WTC11 (cell line): ENCODE results near the gene KCNJ6. TPM values are rescaled to one million over a fixed set of nuclear protein-coding genes. Genes with fewer than 3 reads are reported as not detected.

ENCODE experiments used
- ATAC-seq: fragments of 200-7000 bp; cut with Tn5 transposase; 2 replicates; pipeline ENCODE4 v1.10.0; 2021; ENCODE audit warnings: mild to moderate bottlenecking, moderate library complexity
- CTCF ChIA-PET: fragments of 300-600 bp; sonication (Branson Sonifier 250); formaldehyde crosslinking; loops from one replicate; lab custom pipeline; 2021; ENCODE audit warnings: antibody characterized with exemption; lab: Charles Lee
- POLR2A ChIA-PET: fragments of 350-600 bp; sonication (Branson Sonifier 250); formaldehyde crosslinking; loops from one replicate; lab custom pipeline; 2021; ENCODE audit warnings: antibody characterized with exemption; lab: Charles Lee
- DNase-seq: peaks from one replicate; pipeline ENCODE4 v3.0.0; 2021; ENCODE audit warnings: low spot score
- H3K27ac Mint-ChIP-seq: 2 replicates; pipeline ENCODE4 v1.8.0; 2021; ENCODE audit warnings: mixed read lengths
- H3K27me3 Mint-ChIP-seq: 2 replicates; pipeline ENCODE4 v1.8.0; 2021; ENCODE audit warnings: low read depth, mild to moderate bottlenecking, moderate library complexity, mixed read lengths
- H3K36me3 Mint-ChIP-seq: 2 replicates; pipeline ENCODE4 v1.8.0; 2021; ENCODE audit warnings: mixed read lengths
- H3K4me1 Mint-ChIP-seq: 2 replicates; pipeline ENCODE4 v1.8.0; 2022; ENCODE audit warnings: mixed read lengths
- H3K4me3 Mint-ChIP-seq: 2 replicates; pipeline ENCODE4 v1.8.0; 2021; ENCODE audit warnings: mild to moderate bottlenecking, moderate library complexity, mixed read lengths
- H3K9me3 Mint-ChIP-seq: 2 replicates; pipeline ENCODE4 v1.8.0; 2021; ENCODE audit warnings: mixed read lengths
- ATF3 ChIP-seq: sonication (generic); formaldehyde crosslinking; conservative IDR thresholded peaks from 2 replicates; pipeline ENCODE4 v1.8.1; 2022; ENCODE audit warnings: mild to moderate bottlenecking, missing genetic modification reagents
- ELF4 ChIP-seq: sonication (generic); formaldehyde crosslinking; IDR thresholded peaks from 2 replicates; pipeline ENCODE4 v1.8.1; 2022; ENCODE audit warnings: low read depth, mild to moderate bottlenecking, moderate library complexity, missing genetic modification reagents
- ESRRA ChIP-seq: sonication (generic); formaldehyde crosslinking; IDR thresholded peaks from 2 replicates; pipeline ENCODE4 v1.8.1; 2022; ENCODE audit warnings: mild to moderate bottlenecking, missing genetic modification reagents, borderline replicate concordance
- JUN ChIP-seq: sonication (generic); formaldehyde crosslinking; IDR thresholded peaks from 2 replicates; pipeline ENCODE4 v1.8.0; 2023; ENCODE audit warnings: mild to moderate bottlenecking, missing genetic modification reagents
- NR2C2 ChIP-seq: sonication (generic); formaldehyde crosslinking; IDR thresholded peaks from 2 replicates; pipeline ENCODE4 v1.8.0; 2022; ENCODE audit warnings: mild to moderate bottlenecking, missing genetic modification reagents
- PRDM15 ChIP-seq: sonication (generic); formaldehyde crosslinking; IDR thresholded peaks from 2 replicates; pipeline ENCODE4 v1.8.0; 2022; ENCODE audit warnings: missing genetic modification reagents
- TCF7 ChIP-seq: sonication (generic); formaldehyde crosslinking; IDR thresholded peaks from 2 replicates; pipeline ENCODE4 v1.8.0; 2022; ENCODE audit warnings: mild to moderate bottlenecking, low read depth, missing genetic modification reagents, moderate library complexity
- TEAD1 ChIP-seq: sonication (generic); formaldehyde crosslinking; IDR thresholded peaks from 2 replicates; pipeline ENCODE4 v1.8.0; 2022; ENCODE audit warnings: mild to moderate bottlenecking, missing genetic modification reagents
- USF2 ChIP-seq: sonication (generic); formaldehyde crosslinking; IDR thresholded peaks from 2 replicates; pipeline ENCODE4 v1.8.1; 2023; ENCODE audit warnings: mild to moderate bottlenecking, missing genetic modification reagents, moderate library complexity
- total RNA-seq: library from RNA; stranded (reverse); gene quantifications from 3 replicates; pipeline ENCODE4 v1.2.3, GENCODE V29; 2021
- TF ChIP-seq, protein P1 (sequence below): sonication (generic); formaldehyde crosslinking; IDR thresholded peaks from 2 replicates; pipeline ENCODE4 v1.8.0; 2023; ENCODE audit warnings: missing genetic modification reagents, mild to moderate bottlenecking, borderline replicate concordance
- TF ChIP-seq, protein P2 (sequence below): sonication (generic); formaldehyde crosslinking; IDR thresholded peaks from 2 replicates; pipeline ENCODE4 v1.8.0; 2023; ENCODE audit warnings: mild to moderate bottlenecking, missing genetic modification reagents
- TF ChIP-seq, protein P3 (sequence below): sonication (generic); formaldehyde crosslinking; IDR thresholded peaks from 2 replicates; pipeline ENCODE4 v1.8.0; 2022; ENCODE audit warnings: mild to moderate bottlenecking, missing genetic modification reagents
- TF ChIP-seq, protein P4 (sequence below): fragments of 250-450 bp; sonication (Bioruptor Pico); IDR thresholded peaks from 2 replicates; pipeline ENCODE4 v2.1.2; 2022; ENCODE audit warnings: mild to moderate bottlenecking, moderate library complexity
- TF ChIP-seq, protein P5 (sequence below): sonication (generic); formaldehyde crosslinking; IDR thresholded peaks from 2 replicates; pipeline ENCODE4 v1.8.1; 2022; ENCODE audit warnings: missing genetic modification reagents, borderline replicate concordance
- TF ChIP-seq, protein P6 (sequence below): sonication (generic); formaldehyde crosslinking; IDR thresholded peaks from 2 replicates; pipeline ENCODE4 v1.8.0; 2022; ENCODE audit warnings: mild to moderate bottlenecking, missing genetic modification reagents

KCNJ6 gene
- total RNA-seq, 1 experiment from 2014 or later: 0.35 TPM

DNA sequence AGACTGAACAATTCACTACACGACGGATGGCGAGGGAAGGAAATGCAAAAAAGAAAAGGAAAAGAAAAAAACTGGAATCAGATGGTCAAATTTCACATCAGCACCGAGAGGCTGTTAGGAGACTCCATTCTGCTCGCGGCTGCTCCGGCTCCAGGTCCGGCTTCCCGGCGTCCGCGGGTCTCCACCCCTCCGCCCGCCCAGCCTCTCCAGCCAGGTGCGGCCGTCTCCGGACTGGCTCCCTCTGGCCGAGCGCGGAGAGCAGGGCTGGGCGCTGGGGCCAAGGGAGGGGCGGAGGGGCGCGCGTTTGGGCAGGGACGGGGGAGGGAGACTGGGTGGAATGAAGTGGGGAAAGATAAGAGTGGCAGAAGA lies 332 bp downstream of the KCNJ6 start:
- CTCF ChIA-PET: interaction anchor here (0.6 to 2.5 kb wide), 16 partner anchors 42 to 909 kb away, joined by 3 to 33 read pairs (median 4); partner anchors contain the start of gene RIPPLY3
- H3K9me3 Mint-ChIP-seq: peaks cover 4% of the 10 kb centered on the region; the same call in 1 of the 2 replicates
- no peaks in the 10 kb centered on the region for H3K36me3 Mint-ChIP-seq
- H3K4me1 Mint-ChIP-seq: peaks cover 33% of the 10 kb centered on the region
- 0 out of 2 replicates have a peak overlapping the region, but pooled peaks have one; percentile 39 for H3K27ac Mint-ChIP-seq
- TF ChIP-seq, protein P1, sequence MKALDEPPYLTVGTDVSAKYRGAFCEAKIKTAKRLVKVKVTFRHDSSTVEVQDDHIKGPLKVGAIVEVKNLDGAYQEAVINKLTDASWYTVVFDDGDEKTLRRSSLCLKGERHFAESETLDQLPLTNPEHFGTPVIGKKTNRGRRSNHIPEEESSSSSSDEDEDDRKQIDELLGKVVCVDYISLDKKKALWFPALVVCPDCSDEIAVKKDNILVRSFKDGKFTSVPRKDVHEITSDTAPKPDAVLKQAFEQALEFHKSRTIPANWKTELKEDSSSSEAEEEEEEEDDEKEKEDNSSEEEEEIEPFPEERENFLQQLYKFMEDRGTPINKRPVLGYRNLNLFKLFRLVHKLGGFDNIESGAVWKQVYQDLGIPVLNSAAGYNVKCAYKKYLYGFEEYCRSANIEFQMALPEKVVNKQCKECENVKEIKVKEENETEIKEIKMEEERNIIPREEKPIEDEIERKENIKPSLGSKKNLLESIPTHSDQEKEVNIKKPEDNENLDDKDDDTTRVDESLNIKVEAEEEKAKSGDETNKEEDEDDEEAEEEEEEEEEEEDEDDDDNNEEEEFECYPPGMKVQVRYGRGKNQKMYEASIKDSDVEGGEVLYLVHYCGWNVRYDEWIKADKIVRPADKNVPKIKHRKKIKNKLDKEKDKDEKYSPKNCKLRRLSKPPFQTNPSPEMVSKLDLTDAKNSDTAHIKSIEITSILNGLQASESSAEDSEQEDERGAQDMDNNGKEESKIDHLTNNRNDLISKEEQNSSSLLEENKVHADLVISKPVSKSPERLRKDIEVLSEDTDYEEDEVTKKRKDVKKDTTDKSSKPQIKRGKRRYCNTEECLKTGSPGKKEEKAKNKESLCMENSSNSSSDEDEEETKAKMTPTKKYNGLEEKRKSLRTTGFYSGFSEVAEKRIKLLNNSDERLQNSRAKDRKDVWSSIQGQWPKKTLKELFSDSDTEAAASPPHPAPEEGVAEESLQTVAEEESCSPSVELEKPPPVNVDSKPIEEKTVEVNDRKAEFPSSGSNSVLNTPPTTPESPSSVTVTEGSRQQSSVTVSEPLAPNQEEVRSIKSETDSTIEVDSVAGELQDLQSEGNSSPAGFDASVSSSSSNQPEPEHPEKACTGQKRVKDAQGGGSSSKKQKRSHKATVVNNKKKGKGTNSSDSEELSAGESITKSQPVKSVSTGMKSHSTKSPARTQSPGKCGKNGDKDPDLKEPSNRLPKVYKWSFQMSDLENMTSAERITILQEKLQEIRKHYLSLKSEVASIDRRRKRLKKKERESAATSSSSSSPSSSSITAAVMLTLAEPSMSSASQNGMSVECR: no peak
- peak; percentile 84 for TF ChIP-seq PRDM15 (CRISPR knock-in tag)
- H3K27me3 Mint-ChIP-seq: peaks cover 34% of the 10 kb centered on the region
- ATAC-seq (peak; percentile 73), DNase-seq (peak; percentile 76)
- POLR2A ChIA-PET: no interaction called here
- peak overlapping the region; percentile 86 for H3K4me3 Mint-ChIP-seq

DNA sequence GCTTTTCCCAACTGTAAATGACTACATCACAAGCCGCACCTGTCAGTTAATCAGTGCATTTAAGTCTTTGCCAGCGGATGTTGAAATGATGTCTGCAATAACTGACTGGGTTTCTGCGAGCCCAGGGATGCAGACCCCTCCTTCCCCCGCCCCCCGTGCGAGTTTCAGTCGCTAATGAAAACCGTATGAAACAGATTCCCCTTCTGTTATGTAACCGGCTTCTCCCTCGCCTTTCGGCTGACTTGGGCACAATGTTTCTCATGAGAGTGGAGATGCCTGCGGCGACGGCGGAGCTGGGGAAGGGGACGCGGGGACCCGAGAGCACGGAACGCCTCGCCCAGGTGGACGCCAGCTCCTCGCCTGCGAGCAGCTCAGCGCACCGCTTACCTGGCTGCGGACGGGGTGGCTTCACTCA lies 753 bp downstream of the KCNJ6 start:
- ATAC-seq: peak; percentile 3
- H3K27ac Mint-ChIP-seq: 0 out of 2 replicates have a peak overlapping the region, but pooled peaks have one; percentile 39
- TF ChIP-seq, protein P2, sequence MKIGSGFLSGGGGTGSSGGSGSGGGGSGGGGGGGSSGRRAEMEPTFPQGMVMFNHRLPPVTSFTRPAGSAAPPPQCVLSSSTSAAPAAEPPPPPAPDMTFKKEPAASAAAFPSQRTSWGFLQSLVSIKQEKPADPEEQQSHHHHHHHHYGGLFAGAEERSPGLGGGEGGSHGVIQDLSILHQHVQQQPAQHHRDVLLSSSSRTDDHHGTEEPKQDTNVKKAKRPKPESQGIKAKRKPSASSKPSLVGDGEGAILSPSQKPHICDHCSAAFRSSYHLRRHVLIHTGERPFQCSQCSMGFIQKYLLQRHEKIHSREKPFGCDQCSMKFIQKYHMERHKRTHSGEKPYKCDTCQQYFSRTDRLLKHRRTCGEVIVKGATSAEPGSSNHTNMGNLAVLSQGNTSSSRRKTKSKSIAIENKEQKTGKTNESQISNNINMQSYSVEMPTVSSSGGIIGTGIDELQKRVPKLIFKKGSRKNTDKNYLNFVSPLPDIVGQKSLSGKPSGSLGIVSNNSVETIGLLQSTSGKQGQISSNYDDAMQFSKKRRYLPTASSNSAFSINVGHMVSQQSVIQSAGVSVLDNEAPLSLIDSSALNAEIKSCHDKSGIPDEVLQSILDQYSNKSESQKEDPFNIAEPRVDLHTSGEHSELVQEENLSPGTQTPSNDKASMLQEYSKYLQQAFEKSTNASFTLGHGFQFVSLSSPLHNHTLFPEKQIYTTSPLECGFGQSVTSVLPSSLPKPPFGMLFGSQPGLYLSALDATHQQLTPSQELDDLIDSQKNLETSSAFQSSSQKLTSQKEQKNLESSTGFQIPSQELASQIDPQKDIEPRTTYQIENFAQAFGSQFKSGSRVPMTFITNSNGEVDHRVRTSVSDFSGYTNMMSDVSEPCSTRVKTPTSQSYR (CRISPR knock-in tag): no peak
- TF ChIP-seq ELF4 (CRISPR knock-in tag) (no peak), TEAD1 (0 out of 2 replicates have a peak, but pooled peaks have one; percentile 49), USF2 (CRISPR knock-in tag) (0 out of 2 replicates have a peak, but pooled peaks have one; percentile 13), NR2C2 (CRISPR knock-in tag) (no peak), ATF3 (no peak), TCF7 (CRISPR knock-in tag) (no peak), ESRRA (CRISPR knock-in tag) (no peak), JUN (CRISPR knock-in tag) (0 out of 2 replicates have a peak, but pooled peaks have one; percentile 28)
- TF ChIP-seq, protein P3, sequence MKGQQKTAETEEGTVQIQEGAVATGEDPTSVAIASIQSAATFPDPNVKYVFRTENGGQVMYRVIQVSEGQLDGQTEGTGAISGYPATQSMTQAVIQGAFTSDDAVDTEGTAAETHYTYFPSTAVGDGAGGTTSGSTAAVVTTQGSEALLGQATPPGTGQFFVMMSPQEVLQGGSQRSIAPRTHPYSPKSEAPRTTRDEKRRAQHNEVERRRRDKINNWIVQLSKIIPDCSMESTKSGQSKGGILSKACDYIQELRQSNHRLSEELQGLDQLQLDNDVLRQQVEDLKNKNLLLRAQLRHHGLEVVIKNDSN: 0 out of 2 replicates have a peak, but pooled peaks have one; percentile 20
- TF ChIP-seq, protein P4, sequence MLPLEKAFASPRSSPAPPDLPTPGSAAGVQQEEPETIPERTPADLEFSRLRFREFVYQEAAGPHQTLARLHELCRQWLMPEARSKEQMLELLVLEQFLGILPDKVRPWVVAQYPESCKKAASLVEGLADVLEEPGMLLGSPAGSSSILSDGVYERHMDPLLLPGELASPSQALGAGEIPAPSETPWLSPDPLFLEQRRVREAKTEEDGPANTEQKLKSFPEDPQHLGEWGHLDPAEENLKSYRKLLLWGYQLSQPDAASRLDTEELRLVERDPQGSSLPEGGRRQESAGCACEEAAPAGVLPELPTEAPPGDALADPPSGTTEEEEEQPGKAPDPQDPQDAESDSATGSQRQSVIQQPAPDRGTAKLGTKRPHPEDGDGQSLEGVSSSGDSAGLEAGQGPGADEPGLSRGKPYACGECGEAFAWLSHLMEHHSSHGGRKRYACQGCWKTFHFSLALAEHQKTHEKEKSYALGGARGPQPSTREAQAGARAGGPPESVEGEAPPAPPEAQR (CRISPR knock-in tag): no peak
- TF ChIP-seq, protein P5, sequence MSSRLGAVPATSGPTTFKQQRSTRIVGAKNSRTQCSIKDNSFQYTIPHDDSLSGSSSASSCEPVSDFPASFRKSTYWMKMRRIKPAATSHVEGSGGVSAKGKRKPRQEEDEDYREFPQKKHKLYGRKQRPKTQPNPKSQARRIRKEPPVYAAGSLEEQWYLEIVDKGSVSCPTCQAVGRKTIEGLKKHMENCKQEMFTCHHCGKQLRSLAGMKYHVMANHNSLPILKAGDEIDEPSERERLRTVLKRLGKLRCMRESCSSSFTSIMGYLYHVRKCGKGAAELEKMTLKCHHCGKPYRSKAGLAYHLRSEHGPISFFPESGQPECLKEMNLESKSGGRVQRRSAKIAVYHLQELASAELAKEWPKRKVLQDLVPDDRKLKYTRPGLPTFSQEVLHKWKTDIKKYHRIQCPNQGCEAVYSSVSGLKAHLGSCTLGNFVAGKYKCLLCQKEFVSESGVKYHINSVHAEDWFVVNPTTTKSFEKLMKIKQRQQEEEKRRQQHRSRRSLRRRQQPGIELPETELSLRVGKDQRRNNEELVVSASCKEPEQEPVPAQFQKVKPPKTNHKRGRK (CRISPR knock-in tag): no peak
- TF ChIP-seq, protein P6, sequence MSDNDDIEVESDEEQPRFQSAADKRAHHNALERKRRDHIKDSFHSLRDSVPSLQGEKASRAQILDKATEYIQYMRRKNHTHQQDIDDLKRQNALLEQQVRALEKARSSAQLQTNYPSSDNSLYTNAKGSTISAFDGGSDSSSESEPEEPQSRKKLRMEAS (CRISPR knock-in tag): peak; percentile 50; the same call in 1 of the 2 replicates

More for the DNA sequence above, 753 bp downstream of the KCNJ6 start:
- H3K4me3 Mint-ChIP-seq: peak overlapping the region; percentile 86
- ChIA-PET CTCF (interaction anchor here (0.6 to 2.5 kb wide), 10 partner anchors 41 to 909 kb away, joined by 3 to 33 read pairs (median 5); partner anchors contain the start of gene RIPPLY3), POLR2A (no interaction called here)
- H3K27me3 Mint-ChIP-seq: peaks cover 34% of the 10 kb centered on the region
- peak; percentile 43 for DNase-seq
- no peaks in the 10 kb centered on the region for H3K36me3 Mint-ChIP-seq
- H3K9me3 Mint-ChIP-seq: peaks cover 2% of the 10 kb centered on the region; the same call in 1 of the 2 replicates
- H3K4me1 Mint-ChIP-seq: peaks cover 30% of the 10 kb centered on the region
